Thyroid gland (tissue), 4 donors: Measurements from ENCODE around the gene PRPF19. TPM values are rescaled to one million over a fixed set of nuclear protein-coding genes. Genes with fewer than 3 reads are reported as not detected.

Experiments
- DNase-seq, 2 donors: peaks; one replicate each; pipeline ENCODE4 v3.0.0-alpha.2; 2019
- H3K27ac ChIP-seq, 3 donors: fragments of 200-600 bp; sonication (generic); 1 replicate in 2 of 3; 2 replicates in 1 of 3; pipeline ENCODE4 v1.5.1; 2016 to 2019; ENCODE audit warnings: mild to moderate bottlenecking in 1 of 3, moderate library complexity in 1 of 3
- H3K27me3 ChIP-seq: fragments of 200-600 bp; sonication (generic); one replicate; pipeline ENCODE4 v1.5.1; 2019
- H3K36me3 ChIP-seq, 2 donors: fragments of 200-600 bp; sonication (generic); one replicate each; pipeline ENCODE4 v1.5.1; 2016 to 2019
- H3K4me1 ChIP-seq, 2 donors: fragments of 200-600 bp; sonication (generic); one replicate each; pipeline ENCODE4 v1.5.1; 2017 to 2019
- H3K4me3 ChIP-seq, 3 donors: fragments of 200-600 bp; sonication (generic); replicated peaks in 1 of 3; 1 replicate in 2 of 3; 2 replicates in 1 of 3; pipeline ENCODE4 v1.5.1; 2016; ENCODE audit warnings: mild to moderate bottlenecking in 1 of 3
- H3K9me3 ChIP-seq: fragments of 200-600 bp; sonication (generic); one replicate; pipeline ENCODE4 v1.5.1; 2017
- CTCF ChIP-seq, 6 experiments: fragments of 200-600 bp in 3 of 6; fragments of 450-650 bp in 3 of 6; sonication (generic) in 3 of 6; IDR thresholded peaks; one replicate each; pipeline ENCODE4 v1.5.1; 2016 to 2019; ENCODE audit warnings: antibody characterized with exemption in 6 of 6, mild to moderate bottlenecking in 2 of 6, inconsistent platforms in 1 of 6, moderate library complexity in 1 of 6
- POLR2A ChIP-seq, 2 donors: fragments of 450-650 bp; IDR thresholded peaks; one replicate each; pipeline ENCODE4 v1.6.1; 2017; ENCODE audit warnings: antibody characterized with exemption in 2 of 2, mild to moderate bottlenecking in 2 of 2, moderate library complexity in 1 of 2
- WGBS, 2 donors: methylation state at CpG; one replicate each; pipeline ENCODE4 v1.1.5; 2017; 5-methylcytosine and 5-hydroxymethylcytosine counted together
- intact Hi-C: fragments of 100-400 bp; cut with DNase I; formaldehyde crosslinking; loops from one replicate; pipeline ENCODE4 v1.15.1; 2023
- total RNA-seq, 4 donors: library from RNA; depleted of rRNA; stranded (reverse); fragments of >200 nt; gene quantifications; one replicate each; pipeline ENCODE4 v1.2.3, GENCODE V29; 2016

Gene PRPF19
- total RNA-seq, 4 donors from 2014 or later = 38.0 to 94.4 (median 71.5) TPM

DNA sequence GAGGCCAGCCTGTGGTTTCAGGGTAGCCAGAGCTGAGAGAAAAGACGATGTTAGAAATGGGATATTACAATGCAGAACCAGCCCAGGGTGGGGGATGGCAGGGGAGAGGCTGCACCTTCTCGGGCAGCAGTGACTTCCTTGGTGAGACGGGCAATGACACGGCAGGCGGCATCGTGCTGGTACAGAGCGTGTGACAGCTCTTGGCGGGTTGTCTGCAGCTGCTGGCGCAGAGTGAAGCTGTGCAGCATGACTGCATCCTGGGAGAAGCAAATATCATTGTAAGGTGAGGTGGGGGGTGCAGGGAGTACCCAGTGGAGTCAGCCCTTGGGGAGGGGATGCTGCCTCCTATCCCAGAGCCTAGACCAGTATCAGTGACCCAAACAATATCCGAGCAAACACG is 3.8 kb downstream of the PRPF19 start:
- Histone ChIP-seq H3K9me3 (no peaks in the 10 kb centered on the region), H3K36me3 (peaks cover 43 to 53% of the 10 kb centered on the region in 2 donors), H3K27me3 (no peaks in the 10 kb centered on the region), H3K27ac (no peak overlapping the region), H3K4me3 (no peak overlapping the region), H3K4me1 (peaks cover 15 to 21% of the 10 kb centered on the region in 2 donors)
- WGBS, 2 donors = 92 to 93% methylated on average over 10 to 11 of the region's 11 CpGs
- intact Hi-C loops = no loop called here
- TF ChIP-seq POLR2A (IDR thresholded peaks at IDR 0.05) (no peak), CTCF (IDR thresholded peaks at IDR 0.05) (no peak)
- DNase-seq = no peak

DNA sequence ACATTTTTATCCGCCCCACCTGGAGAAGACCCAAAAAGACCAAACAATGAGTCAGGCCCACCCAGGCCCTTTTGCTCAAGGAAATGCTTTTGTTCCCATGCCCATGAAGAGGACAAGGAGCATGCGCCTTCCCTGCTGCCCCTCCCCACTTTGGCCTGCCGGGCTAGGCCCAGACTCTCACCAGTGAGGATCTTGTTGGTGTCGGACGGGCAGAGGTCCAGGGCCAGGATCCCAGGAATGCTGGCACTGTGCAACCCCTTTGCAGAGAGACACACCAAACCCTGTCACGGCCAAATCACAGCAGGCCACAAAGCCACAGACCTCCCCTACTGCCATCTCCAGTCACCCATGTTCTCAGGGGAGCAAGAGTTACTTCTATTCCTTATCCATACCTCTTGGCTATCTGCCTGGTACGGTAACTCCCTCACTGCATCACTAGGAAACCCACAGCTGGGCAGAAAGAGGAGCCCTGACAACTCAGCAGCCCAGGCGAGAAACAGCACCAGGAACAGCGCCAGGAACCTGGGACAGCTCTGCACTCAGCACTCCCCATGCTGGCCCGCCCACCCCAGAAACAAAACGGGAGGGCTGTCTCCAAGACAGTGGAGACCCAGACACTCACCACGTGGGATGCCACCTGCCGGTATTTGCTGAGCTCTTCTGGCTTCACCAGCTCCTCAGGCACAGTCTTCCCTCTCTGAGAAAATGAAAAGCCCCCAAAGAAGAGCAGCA is 5.5 kb downstream of the PRPF19 start:
- WGBS, 2 donors = 85 to 89% methylated on average over 13 of the region's 13 CpGs
- no peak overlapping the region for H3K27ac ChIP-seq
- H3K9me3 ChIP-seq = no peaks in the 10 kb centered on the region
- H3K27me3 ChIP-seq = no peaks in the 10 kb centered on the region
- intact Hi-C loops = no loop called here
- TF ChIP-seq POLR2A (IDR thresholded peaks at IDR 0.05) = no peak
- no peak for TF ChIP-seq CTCF (IDR thresholded peaks at IDR 0.05)
- H3K4me3 ChIP-seq = no peak overlapping the region
- H3K36me3 ChIP-seq = peaks cover 61 to 70% of the 10 kb centered on the region in 2 donors
- DNase-seq = no peak
- H3K4me1 ChIP-seq = peaks cover 14 to 21% of the 10 kb centered on the region in 2 donors

DNA sequence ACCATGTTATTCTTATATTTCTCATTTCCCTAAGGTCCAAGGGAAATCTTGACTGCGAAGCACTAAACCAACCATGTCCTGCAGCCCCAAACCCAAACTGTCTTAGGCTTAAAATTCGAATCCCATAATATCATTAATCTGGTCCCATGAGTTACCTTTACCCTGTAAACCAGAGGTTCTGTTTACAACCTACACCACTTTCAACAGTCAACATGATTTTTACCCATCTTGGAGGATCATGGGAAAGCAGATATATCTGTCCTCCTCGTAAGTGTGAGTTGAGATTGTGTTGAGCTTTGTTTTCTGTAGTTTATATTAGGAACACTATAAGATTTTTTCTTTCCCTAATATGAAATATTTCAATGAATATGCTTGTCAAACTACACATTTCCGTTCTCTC is 6.4 kb downstream of the PRPF19 start:
- peaks cover 69 to 79% of the 10 kb centered on the region in 2 donors for H3K36me3 ChIP-seq
- intact Hi-C loops = loop anchor here (5.0 kb wide), 1 partner anchor 73 kb away; no protein-coding TSS in a partner anchor
- 83 to 87% methylated on average over 4 of the region's 4 CpGs for WGBS, 2 donors

DNA sequence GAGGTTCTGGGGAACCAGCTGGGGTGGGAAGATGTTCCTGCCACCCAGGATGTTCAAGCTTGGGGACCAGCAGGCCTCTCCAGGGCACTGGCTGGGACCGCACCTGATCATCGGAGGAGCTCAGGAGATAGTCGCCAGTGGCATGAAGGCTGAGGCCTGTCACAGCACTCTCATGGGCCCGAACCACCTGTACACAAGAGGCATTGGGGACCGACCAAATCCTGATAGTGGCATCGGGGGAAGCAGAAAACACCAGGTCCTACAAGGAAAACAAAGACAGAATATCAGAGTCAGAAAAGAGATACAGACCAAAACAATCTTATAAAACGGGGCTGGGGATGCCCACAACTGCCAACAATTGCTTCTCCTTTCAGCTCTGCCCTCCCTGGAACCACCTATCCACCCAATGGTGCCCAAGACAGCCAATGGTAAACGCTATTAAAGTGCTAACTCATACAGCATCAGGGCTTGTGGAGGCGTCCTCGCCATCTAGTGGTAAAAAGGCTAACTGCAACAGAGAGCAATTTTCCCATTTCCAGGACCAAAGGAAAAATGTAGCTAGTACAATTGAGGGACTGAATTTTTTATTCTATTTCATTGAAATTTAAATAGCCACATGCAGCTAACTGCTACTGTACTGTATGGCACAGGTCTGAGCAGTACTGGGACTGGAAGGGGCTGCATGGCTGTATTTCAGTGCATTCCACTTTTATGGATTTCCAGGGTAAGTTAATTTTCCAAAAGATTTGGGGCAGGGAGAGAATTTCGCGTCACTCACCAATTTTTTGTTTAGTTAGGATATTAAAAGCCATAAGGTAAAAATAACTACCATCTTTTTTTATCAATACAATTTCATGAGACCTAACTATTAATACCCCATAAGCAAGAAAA is 7.1 kb downstream of the PRPF19 start:
- Histone ChIP-seq H3K9me3 (no peaks in the 10 kb centered on the region), H3K4me1 (peaks cover 0 to 6% of the 10 kb centered on the region in 2 donors), H3K4me3 (no peak overlapping the region), H3K27me3 (no peaks in the 10 kb centered on the region), H3K36me3 (peaks cover 76 to 85% of the 10 kb centered on the region in 2 donors), H3K27ac (no peak overlapping the region)
- WGBS, 2 donors = 61% methylated on average over 11 to 12 of the region's 12 CpGs
- peak; percentile 24 for DNase-seq
- TF ChIP-seq POLR2A (IDR thresholded peaks at IDR 0.05) (no peak), CTCF (IDR thresholded peaks at IDR 0.05) (peak; percentile 79 to 94 (median 87))
- intact Hi-C loops = loop anchor here (5.0 kb wide), 1 partner anchor 72 kb away; no protein-coding TSS in a partner anchor

More for the DNA sequence above, 6.4 kb downstream of the PRPF19 start:
- no peaks in the 10 kb centered on the region for H3K9me3 ChIP-seq
- no peaks in the 10 kb centered on the region for H3K27me3 ChIP-seq
- TF ChIP-seq POLR2A (IDR thresholded peaks at IDR 0.05) = no peak
- TF ChIP-seq CTCF (IDR thresholded peaks at IDR 0.05) = no peak
- no peak for DNase-seq
- H3K4me1 ChIP-seq = peaks cover 6 to 13% of the 10 kb centered on the region in 2 donors
- H3K27ac ChIP-seq = no peak overlapping the region
- no peak overlapping the region for H3K4me3 ChIP-seq
